HL-60 (cell line): ENCODE measurements around the gene LRRC3.

ENCODE experiments used
- CTCF ChIP-seq: IDR thresholded peaks from one replicate; pipeline ENCODE4 v1.5.1; 2011; ENCODE audit warnings: low read length, control low read depth, inconsistent platforms; ENCODE audit not compliant: insufficient read depth
- POLR2AphosphoS5 ChIP-seq: IDR thresholded peaks from 2 replicates; pipeline ENCODE4 v1.6.1; 2012; ENCODE audit warnings: low read depth
- REST ChIP-seq: IDR thresholded peaks from 2 replicates; pipeline ENCODE4 v1.6.1; 2012; ENCODE audit warnings: low read depth; ENCODE audit not compliant: insufficient replicate concordance
- SPI1 ChIP-seq: IDR thresholded peaks from 2 replicates; pipeline ENCODE4 v1.6.1; 2012; ENCODE audit warnings: low read depth, mild to moderate bottlenecking, borderline replicate concordance

GRCh38 chr21:44436111-44436611 is 19.1 kb upstream of the LRRC3 start:
- no peak for TF ChIP-seq CTCF
- no peak for TF ChIP-seq REST
- TF ChIP-seq SPI1 = no peak
- no peak for TF ChIP-seq POLR2AphosphoS5
